ENCODE data around the gene EGF. TPM values are rescaled to one million over a fixed set of nuclear protein-coding genes. Genes with fewer than 3 reads are reported as not detected.

Gene EGF
- total RNA-seq, 2 donors from 2014 or later, result not detected

GRCh38 chr4:110007217-110007616 lies 94.5 kb downstream of the EGF start:
- no peak for ATAC-seq (replicated peaks)
- Mint-ChIP-seq H3K36me3 (ENCODE audit: low read depth) (no peaks in the 10 kb centered on the region), H3K9me3 (no peaks in the 10 kb centered on the region), H3K4me3 (no peak overlapping the region), H3K4me1 (no peaks in the 10 kb centered on the region), H3K27ac (no peak overlapping the region), H3K27me3 (no peaks in the 10 kb centered on the region)

- Mint-ChIP-seq H3K9me3 (no peaks in the 10 kb centered on the region), H3K4me1 (no peaks in the 10 kb centered on the region), H3K27me3 (no peaks in the 10 kb centered on the region), H3K27ac (no peak overlapping the region), H3K36me3 (ENCODE audit: low read depth) (no peaks in the 10 kb centered on the region), H3K4me3 (no peak overlapping the region)
- no peak for ATAC-seq (replicated peaks)
Measured at GRCh38 chr4:110008540-110008939, 95.9 kb downstream of the EGF start.

GRCh38 chr4:110009550-110009949 lies 96.9 kb downstream of the EGF start:
- Mint-ChIP-seq H3K27ac (no peak overlapping the region), H3K36me3 (ENCODE audit: low read depth) (no peaks in the 10 kb centered on the region), H3K4me3 (no peak overlapping the region), H3K9me3 (no peaks in the 10 kb centered on the region), H3K27me3 (peaks cover 4% of the 10 kb centered on the region), H3K4me1 (no peaks in the 10 kb centered on the region)
- no peak for ATAC-seq (replicated peaks)

GRCh38 chr4:110010797-110011196 lies 98.1 kb downstream of the EGF start:
- H3K4me3 Mint-ChIP-seq, result no peak overlapping the region
- no peaks in the 10 kb centered on the region for H3K36me3 Mint-ChIP-seq (ENCODE audit: low read depth)
- peaks cover 4% of the 10 kb centered on the region for H3K27me3 Mint-ChIP-seq

DNA sequence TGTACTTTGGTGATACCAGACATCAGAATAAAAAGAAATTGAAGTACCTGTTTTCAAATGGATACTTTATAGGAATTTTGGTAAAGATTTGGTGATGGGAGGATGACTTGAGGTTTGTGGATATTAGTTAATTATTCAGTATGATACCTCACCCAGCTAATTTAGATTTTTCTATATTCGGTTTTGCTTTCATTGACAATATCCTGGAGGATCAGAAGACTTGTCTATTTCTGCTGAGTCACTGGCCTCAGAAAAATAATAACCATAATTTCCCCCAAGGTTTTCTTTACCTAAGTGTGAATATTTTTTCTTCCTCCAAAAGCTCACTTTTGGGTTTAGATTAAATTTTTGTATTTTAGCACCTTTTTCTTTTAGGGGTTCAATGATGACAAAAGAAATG lies 100.2 kb downstream of the EGF start:
- Mint-ChIP-seq H3K4me3 (no peak overlapping the region), H3K4me1 (no peaks in the 10 kb centered on the region), H3K27ac (no peak overlapping the region), H3K9me3 (no peaks in the 10 kb centered on the region), H3K27me3 (peaks cover 4% of the 10 kb centered on the region), H3K36me3 (ENCODE audit: low read depth) (no peaks in the 10 kb centered on the region)
- ATAC-seq (replicated peaks), result no peak

More at GRCh38 chr4:110010797-110011196, 98.1 kb downstream of the EGF start:
- H3K4me1 Mint-ChIP-seq, result no peaks in the 10 kb centered on the region
- ATAC-seq (replicated peaks), result no peak
- H3K27ac Mint-ChIP-seq, result no peak overlapping the region
- no peaks in the 10 kb centered on the region for H3K9me3 Mint-ChIP-seq

GRCh38 chr4:110014233-110014632 lies 101.5 kb downstream of the EGF start:
- H3K27ac Mint-ChIP-seq, result no peak overlapping the region
- H3K4me3 Mint-ChIP-seq, result no peak overlapping the region
- peaks cover 4% of the 10 kb centered on the region for H3K27me3 Mint-ChIP-seq
- no peaks in the 10 kb centered on the region for H3K9me3 Mint-ChIP-seq
- H3K4me1 Mint-ChIP-seq, result no peaks in the 10 kb centered on the region
- no peak for ATAC-seq (replicated peaks)
- no peaks in the 10 kb centered on the region for H3K36me3 Mint-ChIP-seq (ENCODE audit: low read depth)

DNA sequence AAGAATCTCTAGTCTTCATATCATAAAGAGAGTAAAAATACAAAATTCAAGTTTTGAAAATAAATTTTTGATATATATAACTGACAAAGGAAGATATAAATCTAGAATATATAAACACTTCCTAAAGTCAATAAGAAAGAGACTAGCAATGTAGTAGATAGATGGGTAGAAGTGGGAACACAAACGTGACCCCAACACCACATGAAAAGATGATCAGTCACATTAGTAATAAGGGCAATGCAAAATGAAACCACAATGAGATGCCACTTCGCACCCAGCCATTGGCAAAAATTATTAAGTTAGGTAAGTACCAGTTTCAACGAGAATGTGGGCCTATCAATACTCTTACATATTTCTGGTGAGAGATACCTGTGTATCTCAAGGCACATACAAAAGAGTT lies 106.5 kb downstream of the EGF start:
- H3K27ac Mint-ChIP-seq, result no peak overlapping the region
- peaks cover 4% of the 10 kb centered on the region for H3K9me3 Mint-ChIP-seq
- H3K36me3 Mint-ChIP-seq (ENCODE audit: low read depth), result no peaks in the 10 kb centered on the region
- ATAC-seq (replicated peaks), result no peak
- no peak overlapping the region for H3K4me3 Mint-ChIP-seq
- H3K27me3 Mint-ChIP-seq, result peaks cover 3% of the 10 kb centered on the region
- H3K4me1 Mint-ChIP-seq, result no peaks in the 10 kb centered on the region

DNA sequence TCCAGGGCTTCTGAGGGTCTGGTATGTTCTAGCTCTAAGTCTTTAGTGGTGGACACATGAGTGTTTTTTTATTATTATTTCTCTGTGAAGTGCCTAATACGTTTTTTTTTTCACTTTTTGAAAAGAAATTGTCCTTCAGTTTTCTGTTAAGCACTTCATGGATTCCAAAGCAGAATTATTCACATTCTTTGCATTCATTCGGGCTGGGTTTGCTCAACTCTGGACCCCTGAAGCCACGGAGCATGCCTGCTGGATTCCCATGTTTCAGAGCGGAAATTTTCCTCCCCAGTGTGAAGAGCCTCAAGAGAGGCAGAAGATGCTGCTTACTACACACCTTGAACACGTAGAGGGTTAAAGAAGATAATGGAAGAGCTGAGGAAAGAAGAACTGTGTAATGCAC lies 107.5 kb downstream of the EGF start:
- H3K27ac Mint-ChIP-seq, result no peak overlapping the region
- ATAC-seq (replicated peaks), result no peak
- H3K27me3 Mint-ChIP-seq, result no peaks in the 10 kb centered on the region
- H3K9me3 Mint-ChIP-seq, result peaks cover 4% of the 10 kb centered on the region
- no peaks in the 10 kb centered on the region for H3K4me1 Mint-ChIP-seq
- H3K4me3 Mint-ChIP-seq, result no peak overlapping the region
- no peaks in the 10 kb centered on the region for H3K36me3 Mint-ChIP-seq (ENCODE audit: low read depth)

GRCh38 chr4:110020646-110021443 lies 108.2 kb downstream of the EGF start:
- Mint-ChIP-seq H3K27ac (no peak overlapping the region), H3K27me3 (no peaks in the 10 kb centered on the region), H3K36me3 (ENCODE audit: low read depth) (no peaks in the 10 kb centered on the region), H3K9me3 (peaks cover 4% of the 10 kb centered on the region), H3K4me1 (no peaks in the 10 kb centered on the region), H3K4me3 (no peak overlapping the region)
- no peak for ATAC-seq (replicated peaks)

- Mint-ChIP-seq H3K27ac (no peak overlapping the region), H3K36me3 (ENCODE audit: low read depth) (no peaks in the 10 kb centered on the region), H3K27me3 (no peaks in the 10 kb centered on the region), H3K4me3 (no peak overlapping the region), H3K4me1 (no peaks in the 10 kb centered on the region), H3K9me3 (peaks cover 4% of the 10 kb centered on the region)
- no peak for ATAC-seq (replicated peaks)
Measured at GRCh38 chr4:110022457-110022856, 109.8 kb downstream of the EGF start.

DNA sequence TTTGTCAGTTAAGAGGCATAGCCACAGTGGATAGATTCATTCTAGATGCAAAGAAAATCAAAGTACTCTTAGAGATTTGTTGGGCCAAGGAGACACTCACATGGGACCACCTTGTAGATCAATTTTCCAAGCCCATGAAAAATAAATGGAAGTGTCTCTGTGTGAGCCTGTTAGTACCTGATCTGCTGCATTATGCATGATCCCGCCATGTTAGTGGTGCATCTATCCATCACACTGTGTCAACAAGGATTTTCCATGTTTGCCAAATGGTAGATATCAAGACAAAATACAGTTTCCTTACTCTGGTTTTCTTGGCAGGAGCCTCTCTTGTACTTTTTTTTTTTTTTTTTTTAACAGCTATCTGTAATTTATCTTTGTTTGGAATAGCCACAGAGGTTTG lies 112.4 kb downstream of the EGF start:
- H3K36me3 Mint-ChIP-seq (ENCODE audit: low read depth), result no peaks in the 10 kb centered on the region

GRCh38 chr4:110025718-110026117 lies 113.0 kb downstream of the EGF start:
- no peak for ATAC-seq (replicated peaks)
- H3K4me3 Mint-ChIP-seq, result no peak overlapping the region
- no peaks in the 10 kb centered on the region for H3K36me3 Mint-ChIP-seq (ENCODE audit: low read depth)
- no peak overlapping the region for H3K27ac Mint-ChIP-seq
- H3K4me1 Mint-ChIP-seq, result no peaks in the 10 kb centered on the region
- peaks cover 4% of the 10 kb centered on the region for H3K27me3 Mint-ChIP-seq
- peaks cover 4% of the 10 kb centered on the region for H3K9me3 Mint-ChIP-seq

More for the DNA sequence above, 112.4 kb downstream of the EGF start:
- Mint-ChIP-seq H3K9me3 (peaks cover 4% of the 10 kb centered on the region), H3K27ac (no peak overlapping the region), H3K4me1 (no peaks in the 10 kb centered on the region), H3K4me3 (no peak overlapping the region), H3K27me3 (peaks cover 3% of the 10 kb centered on the region)
- ATAC-seq (replicated peaks), result no peak

- ATAC-seq (replicated peaks), result no peak
- no peak overlapping the region for H3K4me3 Mint-ChIP-seq
- no peaks in the 10 kb centered on the region for H3K36me3 Mint-ChIP-seq (ENCODE audit: low read depth)
- no peaks in the 10 kb centered on the region for H3K9me3 Mint-ChIP-seq
- H3K27ac Mint-ChIP-seq, result no peak overlapping the region
- no peaks in the 10 kb centered on the region for H3K4me1 Mint-ChIP-seq
- peaks cover 25% of the 10 kb centered on the region for H3K27me3 Mint-ChIP-seq
Measured at GRCh38 chr4:110032603-110033002, 119.9 kb downstream of the EGF start.

DNA sequence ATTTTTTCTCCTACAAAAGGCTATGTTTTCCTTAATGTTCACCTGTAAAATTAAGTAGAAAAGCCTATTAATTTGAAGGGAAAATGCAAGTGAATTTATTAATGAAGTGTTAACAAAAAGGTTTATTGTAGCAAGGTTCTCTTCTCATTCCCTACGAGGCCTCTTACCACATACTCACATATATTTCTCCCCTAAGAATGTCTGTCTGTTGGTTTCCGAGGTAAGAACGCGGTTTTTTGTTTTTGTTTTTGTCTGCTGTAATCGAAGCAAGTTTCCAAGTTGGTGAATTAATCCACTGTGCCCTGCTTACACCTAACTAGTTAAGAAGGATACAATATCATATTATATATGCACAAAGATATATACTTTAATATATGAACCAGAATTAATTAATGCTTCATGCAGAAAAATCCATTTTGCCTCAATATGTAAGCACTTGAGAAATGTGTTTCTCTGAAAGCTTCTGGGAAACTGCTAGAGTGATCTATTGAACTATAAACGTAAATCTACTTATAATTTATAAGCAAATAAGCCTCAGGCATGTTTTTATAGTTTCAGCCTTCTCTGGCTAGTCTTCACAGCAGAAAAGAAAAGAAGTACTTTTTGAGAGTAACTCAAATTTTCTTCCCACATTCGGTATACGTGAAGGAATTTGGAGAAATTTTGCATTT lies 120.8 kb downstream of the EGF start:
- no peaks in the 10 kb centered on the region for H3K9me3 Mint-ChIP-seq
- no peak for ATAC-seq (replicated peaks)
- no peaks in the 10 kb centered on the region for H3K4me1 Mint-ChIP-seq
- H3K36me3 Mint-ChIP-seq (ENCODE audit: low read depth), result no peaks in the 10 kb centered on the region
- no peak overlapping the region for H3K4me3 Mint-ChIP-seq
- H3K27ac Mint-ChIP-seq, result no peak overlapping the region
- peaks cover 25% of the 10 kb centered on the region for H3K27me3 Mint-ChIP-seq

- Mint-ChIP-seq H3K9me3 (no peaks in the 10 kb centered on the region), H3K27ac (no peak overlapping the region), H3K4me3 (no peak overlapping the region), H3K27me3 (peaks cover 25% of the 10 kb centered on the region), H3K4me1 (no peaks in the 10 kb centered on the region), H3K36me3 (ENCODE audit: low read depth) (no peaks in the 10 kb centered on the region)
- ATAC-seq (replicated peaks), result no peak
Measured at GRCh38 chr4:110034026-110034393, 121.3 kb downstream of the EGF start.
